PC-9 (cell line): ENCODE data around the gene SLC7A6. TPM values are rescaled to one million over a fixed set of nuclear protein-coding genes. Genes with fewer than 3 reads are reported as not detected.
"Not testable (repeated sequence)": the region's sequence is repeated elsewhere in the genome, so short reads cannot be mapped to it uniquely, and the experiment has no call there.

Experiments
- BruUV-seq: library from RNA; stranded (reverse); fragments of 400-500 nt; replicated peaks from 2 replicates; lab custom pipeline; 2021; lab: Mats Ljungman, UMichigan
- CTCF ChIA-PET: fragments of 300-600 bp; sonication (Branson Sonifier 250); formaldehyde crosslinking; loops from one replicate; lab custom pipeline; 2022; ENCODE audit warnings: antibody characterized with exemption; lab: Charles Lee
- POLR2A ChIA-PET: fragments of 300-600 bp; sonication (Branson Sonifier 250); formaldehyde crosslinking; loops from one replicate; lab custom pipeline; 2022; ENCODE audit warnings: antibody characterized with exemption; ENCODE audit not compliant: unreplicated experiment; lab: Charles Lee
- DNase-seq, 2 experiments: peaks; one replicate each; pipeline versions ENCODE4 v3.0.0 to v3.0.0-alpha.2; 2015 to 2022; ENCODE audit warnings: mixed read lengths in 1 of 2
- H2AFZ ChIP-seq: fragments of 200-600 bp; sonication (generic); 2 replicates; pipeline ENCODE4 v1.8.1; 2017; ENCODE audit warnings: antibody characterized with exemption
- H3F3A ChIP-seq: fragments of 200-600 bp; sonication (generic); 2 replicates; pipeline ENCODE4 v1.8.1; 2017; ENCODE audit warnings: antibody characterized with exemption, mild to moderate bottlenecking, low read depth; ENCODE audit not compliant: insufficient read depth
- H3K27ac ChIP-seq: fragments of 200-600 bp; sonication (generic); 2 replicates; pipeline ENCODE4 v1.6.1; 2016; ENCODE audit warnings: mixed run types
- H3K27me3 ChIP-seq: fragments of 200-600 bp; sonication (generic); 2 replicates; pipeline ENCODE4 v1.6.1; 2016; ENCODE audit warnings: low read depth, mixed run types; ENCODE audit not compliant: insufficient read depth
- H3K36me3 ChIP-seq: fragments of 200-600 bp; sonication (generic); 2 replicates; pipeline ENCODE4 v1.6.1; 2016; ENCODE audit warnings: low read depth, mixed run types
- H3K4me1 ChIP-seq: fragments of 200-600 bp; sonication (generic); replicated peaks from 2 replicates; pipeline ENCODE4 v1.6.1; 2016; ENCODE audit warnings: mixed run types; ENCODE audit not compliant: insufficient read depth
- H3K4me2 ChIP-seq: fragments of 200-600 bp; sonication (generic); 2 replicates; pipeline ENCODE4 v1.6.1; 2017; ENCODE audit warnings: mixed run types
- H3K4me3 ChIP-seq: fragments of 200-600 bp; sonication (generic); 2 replicates; pipeline ENCODE4 v1.6.1; 2016; ENCODE audit warnings: mixed run types
- H3K79me2 ChIP-seq: fragments of 200-600 bp; sonication (generic); 2 replicates; pipeline ENCODE4 v1.6.1; 2017; ENCODE audit warnings: low read depth, mixed run types
- H3K9me2 ChIP-seq: fragments of 200-600 bp; sonication (generic); 2 replicates; pipeline ENCODE4 v1.8.1; 2017; ENCODE audit warnings: mild to moderate bottlenecking; ENCODE audit not compliant: insufficient read depth
- H3K9me3 ChIP-seq: fragments of 200-600 bp; sonication (generic); 2 replicates; pipeline ENCODE4 v1.8.1; 2016; ENCODE audit warnings: low read depth; ENCODE audit not compliant: insufficient read depth
- H4K20me1 ChIP-seq: fragments of 200-600 bp; sonication (generic); 2 replicates; pipeline ENCODE4 v1.8.1; 2017; ENCODE audit not compliant: insufficient read depth
- CTCF ChIP-seq: fragments of 200-600 bp; sonication (generic); conservative IDR thresholded peaks from 2 replicates; pipeline ENCODE4 v1.6.1; 2017; ENCODE audit warnings: mixed run types, antibody characterized with exemption, mild to moderate bottlenecking, moderate library complexity
- EZH2 ChIP-seq: fragments of 200-600 bp; sonication (generic); IDR thresholded peaks from 2 replicates; pipeline ENCODE4 v1.8.0; 2017; ENCODE audit warnings: antibody characterized with exemption, low read depth
- intact Hi-C: fragments of 100-400 bp; cut with micrococcal nuclease; formaldehyde crosslinking; loops from one replicate; pipeline ENCODE4 v1.10.0; 2022; ENCODE audit not compliant: unreplicated experiment
- total RNA-seq: library from RNA; stranded (reverse); gene quantifications from 2 replicates; pipeline ENCODE4 v1.2.3, GENCODE V29; 2021

The SLC7A6 gene
- total RNA-seq, 1 experiment from 2014 or later = 44.7 TPM

GRCh38 chr16:68287276-68288251 is 23.2 kb downstream of the SLC7A6 start:
- Histone ChIP-seq H3K4me2 (no peak overlapping the region), H3K36me3 (0 out of 2 replicates have a peak, but pooled peaks cover 4% of the 10 kb centered on the region), H3K4me1 (0 out of 2 replicates have a peak, but pooled peaks cover 7% of the 10 kb centered on the region), H3K79me2 (no peaks in the 10 kb centered on the region), H3K9me2 (no peaks in the 10 kb centered on the region), H2AFZ (no peak overlapping the region), H3K9me3 (no peaks in the 10 kb centered on the region), H3F3A (no peaks in the 10 kb centered on the region), H3K27me3 (no peaks in the 10 kb centered on the region), H3K27ac (no peak overlapping the region), H3K4me3 (no peak overlapping the region), H4K20me1 (peaks cover 7% of the 10 kb centered on the region)
- ChIA-PET CTCF (interaction anchor here (0.5 kb wide), 1 partner anchor 32 kb away, joined by 3 read pairs; no protein-coding TSS in a partner anchor), POLR2A (interaction anchor here (0.7 kb wide), 1 partner anchor 56 kb away, joined by 3 read pairs; no protein-coding TSS in a partner anchor)
- TF ChIP-seq CTCF (no peak), EZH2 (no peak)
- intact Hi-C loops = no loop called here
- peak; percentile 36 to 63 for DNase-seq
- no TSS peak for BruUV-seq

GRCh38 chr16:68288252-68288650 is 23.9 kb downstream of the SLC7A6 start:
- Histone ChIP-seq H4K20me1 (peaks cover 3% of the 10 kb centered on the region), H2AFZ (no peak overlapping the region), H3F3A (no peaks in the 10 kb centered on the region), H3K9me2 (no peaks in the 10 kb centered on the region), H3K27me3 (no peaks in the 10 kb centered on the region), H3K36me3 (0 out of 2 replicates have a peak, but pooled peaks cover 4% of the 10 kb centered on the region), H3K4me2 (no peak overlapping the region), H3K79me2 (no peaks in the 10 kb centered on the region), H3K27ac (no peak overlapping the region), H3K4me3 (no peak overlapping the region), H3K4me1 (0 out of 2 replicates have a peak, but pooled peaks cover 7% of the 10 kb centered on the region), H3K9me3 (no peaks in the 10 kb centered on the region)
- CTCF ChIA-PET = interaction anchor here (0.5 kb wide), 1 partner anchor 31 kb away, joined by 3 read pairs; no protein-coding TSS in a partner anchor
- intact Hi-C loops = no loop called here
- TF ChIP-seq EZH2 (no peak), CTCF (no peak)
- POLR2A ChIA-PET = interaction anchor here (0.7 kb wide), 1 partner anchor 55 kb away, joined by 3 read pairs; no protein-coding TSS in a partner anchor
- no TSS peak for BruUV-seq
- no peak for DNase-seq

GRCh38 chr16:68288796-68289195 is 24.5 kb downstream of the SLC7A6 start:
- CTCF ChIA-PET, H3K27ac ChIP-seq, H3K36me3 ChIP-seq: not testable (repeated sequence)

More at GRCh38 chr16:68288796-68289195, 24.5 kb downstream of the SLC7A6 start:
- H3K4me1 ChIP-seq, POLR2A ChIA-PET, intact Hi-C loops, H3K4me3 ChIP-seq, H3K9me2 ChIP-seq, H3K27me3 ChIP-seq, BruUV-seq, H3K79me2 ChIP-seq, H3K9me3 ChIP-seq, DNase-seq, H3K4me2 ChIP-seq, H3F3A ChIP-seq, H4K20me1 ChIP-seq, H2AFZ ChIP-seq: not testable (repeated sequence)
